ENCODE data around the gene PCSK5. TPM values are rescaled to one million over a fixed set of nuclear protein-coding genes. Genes with fewer than 3 reads are reported as not detected.

Gene PCSK5
- total and polyA plus RNA-seq, 4 donors = 5.1 to 47.5 (median 22.0) TPM

DNA sequence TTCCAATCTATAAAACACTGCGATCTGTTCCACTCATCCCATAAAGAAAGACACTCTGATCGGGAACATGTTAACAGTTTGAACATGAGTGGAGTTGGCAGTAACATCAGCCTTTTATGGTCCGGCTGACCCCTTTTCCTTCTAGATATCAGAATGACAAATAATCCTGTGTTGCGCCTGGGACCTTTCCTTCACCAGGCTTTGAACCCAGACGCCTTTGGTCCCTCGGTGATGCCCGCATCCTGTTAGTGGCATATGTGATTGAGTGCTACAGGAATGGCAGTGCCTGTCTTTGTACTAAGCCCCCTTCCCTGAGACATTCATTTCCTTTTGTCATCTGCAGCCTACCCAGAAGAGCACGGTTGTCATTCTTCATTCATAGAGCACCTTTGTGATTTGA, 209.0 kb downstream of the PCSK5 start:
- Histone ChIP-seq H3K27ac (ENCODE audit: low read depth in 1 of 2, low read length in 2 of 2) (no peak overlapping the region), H3K9me3 (ENCODE audit: control insufficient read depth, low read length) (no peaks in the 10 kb centered on the region), H3K4me1 (ENCODE audit: control insufficient read depth in 1 of 2, insufficient read depth in 2 of 2, low read length in 2 of 2) (peaks cover 2 to 9% of the 10 kb centered on the region in 2 donors), H3K27me3 (ENCODE audit: control insufficient read depth in 1 of 2, insufficient read depth in 2 of 2, low read length in 1 of 2) (no peaks in the 10 kb centered on the region), H3K36me3 (ENCODE audit: control insufficient read depth in 1 of 2, insufficient read depth in 2 of 2, low read length in 1 of 2) (peaks cover 4% of the 10 kb centered on the region in 2 donors), H3K4me3 (ENCODE audit: low read length in 2 of 2) (no peak overlapping the region)
- ATAC-seq (ENCODE audit: low FRiP score) (no peak), DNase-seq (no peak)
- intact Hi-C loops (cut with DNase I) = no loop called here
- WGBS, 2 donors = 87 to 89% methylated on average over 8 of the region's 8 CpGs

DNA sequence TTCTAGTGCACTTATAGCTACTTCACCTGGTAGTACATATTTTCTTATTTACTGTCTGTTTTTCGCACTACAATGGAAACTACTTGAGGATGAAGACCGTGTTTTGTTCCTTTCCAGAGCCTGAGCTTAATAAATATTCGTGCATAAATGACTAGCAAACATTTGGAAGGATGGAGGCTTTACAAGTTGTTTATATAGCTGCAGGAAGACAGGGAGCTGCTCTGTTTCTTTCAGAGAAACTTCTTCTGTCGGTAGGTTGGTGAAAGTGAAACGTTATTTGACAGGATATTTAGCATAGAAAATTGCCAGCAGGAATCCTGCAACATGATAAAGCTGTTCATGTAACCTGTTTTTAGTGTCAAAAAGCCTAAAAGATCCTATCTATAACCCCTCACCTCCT, 210.6 kb downstream of the PCSK5 start:
- WGBS, 2 donors = 46 to 71% methylated on average over 5 of the region's 5 CpGs

DNA sequence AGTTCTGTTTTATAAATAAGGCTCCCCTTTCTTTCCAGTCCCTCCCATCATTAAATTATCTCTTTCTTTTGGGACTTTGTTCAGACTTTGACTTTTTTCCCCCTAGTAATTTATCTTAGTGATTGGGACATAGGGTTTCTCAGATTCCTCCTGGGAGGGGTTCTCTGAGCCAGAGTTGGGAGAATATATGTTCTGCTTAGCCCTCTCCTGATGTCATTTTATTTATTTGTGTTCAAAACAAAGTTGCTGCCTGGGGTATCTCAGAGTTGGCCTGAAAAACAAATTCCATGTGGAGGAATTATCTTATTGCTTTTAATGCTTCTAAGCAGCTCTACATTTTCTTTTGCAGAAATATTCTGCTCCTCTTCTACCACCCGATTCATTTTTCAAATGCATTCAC, 211.0 kb downstream of the PCSK5 start:
- H3K4me1 ChIP-seq (ENCODE audit: control insufficient read depth in 1 of 2, insufficient read depth in 2 of 2, low read length in 2 of 2) = peaks cover 2 to 13% of the 10 kb centered on the region in 2 donors
- intact Hi-C loops (cut with DNase I) = no loop called here
- H3K9me3 ChIP-seq (ENCODE audit: control insufficient read depth, low read length) = no peaks in the 10 kb centered on the region
- H3K27me3 ChIP-seq (ENCODE audit: control insufficient read depth in 1 of 2, insufficient read depth in 2 of 2, low read length in 1 of 2) = no peaks in the 10 kb centered on the region
- DNase-seq (no peak), ATAC-seq (ENCODE audit: low FRiP score) (no peak)
- no peak overlapping the region for H3K4me3 ChIP-seq (ENCODE audit: low read length in 2 of 2)
- no peak overlapping the region for H3K27ac ChIP-seq (ENCODE audit: low read depth in 1 of 2, low read length in 2 of 2)
- H3K36me3 ChIP-seq (ENCODE audit: control insufficient read depth in 1 of 2, insufficient read depth in 2 of 2, low read length in 1 of 2) = peaks cover 4% of the 10 kb centered on the region in 2 donors
- WGBS, 2 donors = 81 to 91% methylated on average over 1 of the region's 1 CpG

More for the DNA sequence above, 210.6 kb downstream of the PCSK5 start:
- Histone ChIP-seq H3K9me3 (ENCODE audit: control insufficient read depth, low read length) (no peaks in the 10 kb centered on the region), H3K27me3 (ENCODE audit: control insufficient read depth in 1 of 2, insufficient read depth in 2 of 2, low read length in 1 of 2) (no peaks in the 10 kb centered on the region), H3K4me3 (ENCODE audit: low read length in 2 of 2) (no peak overlapping the region), H3K27ac (ENCODE audit: low read depth in 1 of 2, low read length in 2 of 2) (no peak overlapping the region), H3K36me3 (ENCODE audit: control insufficient read depth in 1 of 2, insufficient read depth in 2 of 2, low read length in 1 of 2) (peaks cover 4% of the 10 kb centered on the region in 2 donors), H3K4me1 (ENCODE audit: control insufficient read depth in 1 of 2, insufficient read depth in 2 of 2, low read length in 2 of 2) (peaks cover 2 to 12% of the 10 kb centered on the region in 2 donors)
- DNase-seq = no peak
- no peak for ATAC-seq (ENCODE audit: low FRiP score)
- intact Hi-C loops (cut with DNase I) = no loop called here

DNA sequence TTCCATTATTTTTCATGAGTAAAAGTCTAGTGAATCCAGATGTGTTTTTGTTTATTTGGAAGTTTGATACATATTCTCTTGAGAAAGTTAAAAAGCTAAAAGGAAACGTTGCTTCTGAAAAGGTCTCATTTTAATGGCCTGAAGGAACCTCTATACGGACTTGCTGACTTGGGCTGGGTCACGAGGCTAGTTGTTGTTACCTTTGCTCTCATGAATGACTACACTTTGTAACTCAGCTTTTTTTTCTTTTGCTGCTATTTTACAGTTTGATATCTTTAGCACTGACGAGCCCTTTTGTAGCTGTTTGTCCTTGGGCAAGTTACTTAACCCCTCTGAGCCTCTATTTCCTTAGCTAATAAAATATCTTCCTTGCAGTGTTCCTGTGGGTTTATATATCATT, 211.5 kb downstream of the PCSK5 start:
- DNase-seq = no peak
- intact Hi-C loops (cut with DNase I) = no loop called here
- H3K4me1 ChIP-seq (ENCODE audit: control insufficient read depth in 1 of 2, insufficient read depth in 2 of 2, low read length in 2 of 2) = peaks cover 2 to 13% of the 10 kb centered on the region in 2 donors
- H3K27me3 ChIP-seq (ENCODE audit: control insufficient read depth in 1 of 2, insufficient read depth in 2 of 2, low read length in 1 of 2) = no peaks in the 10 kb centered on the region
- H3K4me3 ChIP-seq (ENCODE audit: low read length in 2 of 2) = no peak overlapping the region
- no peak for ATAC-seq (ENCODE audit: low FRiP score)
- H3K9me3 ChIP-seq (ENCODE audit: control insufficient read depth, low read length) = no peaks in the 10 kb centered on the region
- peaks cover 4% of the 10 kb centered on the region in 2 donors for H3K36me3 ChIP-seq (ENCODE audit: control insufficient read depth in 1 of 2, insufficient read depth in 2 of 2, low read length in 1 of 2)
- H3K27ac ChIP-seq (ENCODE audit: low read depth in 1 of 2, low read length in 2 of 2) = no peak overlapping the region
- WGBS, 2 donors = 41 to 76% methylated on average over 4 of the region's 4 CpGs

DNA sequence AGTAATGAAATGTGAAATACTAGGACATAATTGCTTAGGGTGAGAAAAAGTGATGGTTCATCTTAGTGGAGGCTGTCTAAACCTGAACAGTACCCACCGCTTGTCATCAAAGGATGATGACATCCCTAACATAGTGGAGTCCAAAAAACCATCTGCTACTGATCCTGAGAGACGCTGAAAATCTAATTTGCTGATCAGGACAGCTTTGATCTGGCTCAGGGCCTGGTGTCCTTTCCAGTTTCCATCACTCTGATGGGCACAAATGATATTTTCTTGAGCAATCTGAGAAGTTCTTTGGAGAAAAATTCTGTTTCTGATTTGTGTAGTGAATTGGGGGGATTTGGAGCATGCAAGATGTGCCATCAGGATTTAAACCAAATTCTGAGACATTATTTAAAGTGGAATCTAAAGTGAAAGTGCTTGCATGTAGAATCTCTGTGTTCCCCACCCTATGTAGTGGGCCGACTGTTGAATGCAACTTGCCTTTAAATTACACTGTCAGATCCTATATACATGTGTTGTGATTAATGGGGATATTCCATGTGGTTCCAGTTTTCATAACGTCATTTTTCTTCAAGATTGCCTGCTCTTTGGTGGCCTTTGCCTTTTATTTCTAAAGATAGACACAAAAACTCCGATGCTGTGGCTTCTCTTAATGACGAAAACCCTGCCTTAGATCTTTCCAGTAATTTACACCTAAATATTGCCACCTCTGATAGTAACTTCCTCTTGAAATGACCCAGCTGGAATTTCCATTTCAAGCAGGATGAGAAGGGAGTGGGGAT, 213.2 kb downstream of the PCSK5 start:
- H3K4me3 ChIP-seq (ENCODE audit: low read length in 2 of 2) = peak overlapping the region in 1 of 2 donors; percentile 34
- H3K27ac ChIP-seq (ENCODE audit: low read depth in 1 of 2, low read length in 2 of 2) = peak overlapping the region; percentile 82 to 84
- no peaks in the 10 kb centered on the region for H3K9me3 ChIP-seq (ENCODE audit: control insufficient read depth, low read length)
- intact Hi-C loops (cut with DNase I) = no loop called here
- WGBS, 2 donors = 35 to 40% methylated on average over 6 of the region's 6 CpGs
- DNase-seq (no peak), ATAC-seq (ENCODE audit: low FRiP score) (no peak)
- peaks cover 2 to 13% of the 10 kb centered on the region in 2 donors for H3K4me1 ChIP-seq (ENCODE audit: control insufficient read depth in 1 of 2, insufficient read depth in 2 of 2, low read length in 2 of 2)
- no peaks in the 10 kb centered on the region for H3K27me3 ChIP-seq (ENCODE audit: control insufficient read depth in 1 of 2, insufficient read depth in 2 of 2, low read length in 1 of 2)
- H3K36me3 ChIP-seq (ENCODE audit: control insufficient read depth in 1 of 2, insufficient read depth in 2 of 2, low read length in 1 of 2) = peaks cover under 1 to 2% of the 10 kb centered on the region in 2 donors

DNA sequence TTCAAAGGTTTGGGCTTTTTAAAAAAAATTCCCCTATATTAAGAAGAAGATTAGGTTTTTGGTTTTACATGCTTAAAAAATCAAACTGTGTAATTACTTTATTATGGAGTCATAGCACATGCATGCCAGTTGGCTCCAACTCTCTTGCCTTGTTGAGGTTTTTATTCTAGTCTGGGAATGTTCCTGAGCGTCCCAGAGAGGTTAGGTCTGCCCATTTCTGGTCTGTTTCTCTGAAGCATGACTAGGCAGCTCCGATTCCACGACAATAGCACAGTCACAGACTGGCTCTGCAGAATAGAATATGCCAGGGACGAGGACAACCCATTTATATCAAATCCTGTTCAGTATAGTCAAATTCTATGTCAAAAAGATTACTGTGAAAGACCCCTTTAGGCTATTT, 217.0 kb downstream of the PCSK5 start:
- H3K4me1 ChIP-seq (ENCODE audit: control insufficient read depth in 1 of 2, insufficient read depth in 2 of 2, low read length in 2 of 2) = peaks cover 3 to 6% of the 10 kb centered on the region in 2 donors
- WGBS, 2 donors = 3 to 8% methylated on average over 4 of the region's 4 CpGs
- H3K27ac ChIP-seq (ENCODE audit: low read depth in 1 of 2, low read length in 2 of 2) = no peak overlapping the region
- H3K36me3 ChIP-seq (ENCODE audit: control insufficient read depth in 1 of 2, insufficient read depth in 2 of 2, low read length in 1 of 2) = no peaks in the 10 kb centered on the region
- peak in 1 of 2 donors; percentile 61 for DNase-seq
- H3K27me3 ChIP-seq (ENCODE audit: control insufficient read depth in 1 of 2, insufficient read depth in 2 of 2, low read length in 1 of 2) = no peaks in the 10 kb centered on the region
- intact Hi-C loops (cut with DNase I) = no loop called here
- no peak overlapping the region for H3K4me3 ChIP-seq (ENCODE audit: low read length in 2 of 2)
- ATAC-seq (ENCODE audit: low FRiP score) = peak; percentile 91
- H3K9me3 ChIP-seq (ENCODE audit: control insufficient read depth, low read length) = no peaks in the 10 kb centered on the region

DNA sequence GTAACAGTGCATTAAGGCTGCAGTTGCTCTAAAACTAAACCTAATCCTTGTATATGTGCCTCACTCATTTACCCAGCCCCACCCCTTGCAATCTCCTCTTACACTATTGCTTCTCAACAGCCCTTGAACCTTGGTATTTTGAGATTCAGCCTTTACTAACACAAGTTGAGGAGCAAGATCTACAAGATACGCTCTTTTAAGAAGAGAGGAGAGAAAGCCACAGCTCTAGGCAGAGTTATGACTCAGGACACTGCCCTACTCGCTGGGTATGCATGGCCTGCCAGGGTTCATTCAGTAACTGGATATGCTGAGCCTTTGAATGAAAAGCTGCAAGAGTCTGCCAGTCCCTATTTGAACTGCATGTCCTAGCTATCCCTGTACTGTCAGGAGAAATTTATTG, 219.5 kb downstream of the PCSK5 start:
- DNase-seq = no peak
- ATAC-seq (ENCODE audit: low FRiP score) = peak; percentile 73
- WGBS, 2 donors = 3 to 7% methylated on average over 2 of the region's 2 CpGs
- intact Hi-C loops (cut with DNase I) = no loop called here
- no peaks in the 10 kb centered on the region for H3K36me3 ChIP-seq (ENCODE audit: control insufficient read depth in 1 of 2, insufficient read depth in 2 of 2, low read length in 1 of 2)
- H3K27ac ChIP-seq (ENCODE audit: low read depth in 1 of 2, low read length in 2 of 2) = peak overlapping the region; percentile 44 to 90
- H3K4me3 ChIP-seq (ENCODE audit: low read length in 2 of 2) = no peak overlapping the region
- H3K27me3 ChIP-seq (ENCODE audit: control insufficient read depth in 1 of 2, insufficient read depth in 2 of 2, low read length in 1 of 2) = no peaks in the 10 kb centered on the region
- no peaks in the 10 kb centered on the region for H3K9me3 ChIP-seq (ENCODE audit: control insufficient read depth, low read length)
- H3K4me1 ChIP-seq (ENCODE audit: control insufficient read depth in 1 of 2, insufficient read depth in 2 of 2, low read length in 2 of 2) = peaks cover 6 to 9% of the 10 kb centered on the region in 2 donors

DNA sequence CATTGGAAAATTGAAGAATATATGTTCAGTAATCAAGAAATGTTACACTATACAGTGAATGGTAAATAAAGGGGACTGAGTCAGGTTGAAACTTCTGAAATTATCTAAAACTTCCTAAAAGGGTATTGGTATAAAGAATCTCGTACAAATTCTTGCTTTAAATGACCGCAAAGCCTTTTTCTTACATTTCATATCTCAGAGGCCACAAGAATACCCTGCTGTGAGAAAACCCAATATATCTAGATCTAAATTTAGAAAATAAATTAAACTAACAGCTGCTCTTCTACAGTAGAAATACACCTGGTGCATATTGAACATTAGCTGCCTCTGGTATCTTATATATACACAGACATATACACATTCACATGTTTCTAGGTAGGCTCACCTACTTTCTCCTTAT, 221.7 kb downstream of the PCSK5 start:
- no peaks in the 10 kb centered on the region for H3K27me3 ChIP-seq (ENCODE audit: control insufficient read depth in 1 of 2, insufficient read depth in 2 of 2, low read length in 1 of 2)
- intact Hi-C loops (cut with DNase I) = no loop called here
- DNase-seq (no peak), ATAC-seq (ENCODE audit: low FRiP score) (no peak)
- no peaks in the 10 kb centered on the region for H3K36me3 ChIP-seq (ENCODE audit: control insufficient read depth in 1 of 2, insufficient read depth in 2 of 2, low read length in 1 of 2)
- whole genome bisulfite sequencing, 2 donors = 75 to 98% methylated on average over 2 of the region's 2 CpGs
- no peaks in the 10 kb centered on the region for H3K9me3 ChIP-seq (ENCODE audit: control insufficient read depth, low read length)
- peaks cover 5 to 6% of the 10 kb centered on the region in 2 donors for H3K4me1 ChIP-seq (ENCODE audit: control insufficient read depth in 1 of 2, insufficient read depth in 2 of 2, low read length in 2 of 2)
- H3K4me3 ChIP-seq (ENCODE audit: low read length in 2 of 2) = no peak overlapping the region
- no peak overlapping the region for H3K27ac ChIP-seq (ENCODE audit: low read depth in 1 of 2, low read length in 2 of 2)

DNA sequence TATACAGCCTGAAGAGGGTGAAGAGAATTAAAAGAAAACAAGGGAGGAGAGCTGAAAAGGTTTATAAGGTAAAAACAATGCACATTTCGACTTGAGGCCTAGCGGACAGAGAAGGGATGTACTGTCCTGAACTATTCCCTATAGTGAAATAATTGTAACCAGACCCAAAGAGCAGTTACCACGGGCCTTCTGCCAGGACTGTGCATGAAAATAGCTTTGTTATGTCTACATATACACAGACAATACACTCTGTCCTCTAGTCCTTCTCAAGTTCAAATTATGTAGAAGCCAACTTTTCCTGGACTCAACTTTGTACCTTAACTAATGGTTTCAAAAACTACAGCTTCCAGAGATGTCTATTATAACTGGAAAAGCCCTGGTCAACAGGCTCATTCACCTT, 223.7 kb downstream of the PCSK5 start:
- H3K9me3 ChIP-seq (ENCODE audit: control insufficient read depth, low read length) = no peaks in the 10 kb centered on the region
- H3K36me3 ChIP-seq (ENCODE audit: control insufficient read depth in 1 of 2, insufficient read depth in 2 of 2, low read length in 1 of 2) = no peaks in the 10 kb centered on the region
- DNase-seq = no peak
- WGBS, 2 donors = 16% methylated on average over 3 of the region's 3 CpGs
- peaks cover 6 to 14% of the 10 kb centered on the region in 2 donors for H3K4me1 ChIP-seq (ENCODE audit: control insufficient read depth in 1 of 2, insufficient read depth in 2 of 2, low read length in 2 of 2)
- intact Hi-C loops (cut with DNase I) = no loop called here
- peak overlapping the region; percentile 3 to 82 for H3K27ac ChIP-seq (ENCODE audit: low read depth in 1 of 2, low read length in 2 of 2)
- H3K27me3 ChIP-seq (ENCODE audit: control insufficient read depth in 1 of 2, insufficient read depth in 2 of 2, low read length in 1 of 2) = no peaks in the 10 kb centered on the region
- H3K4me3 ChIP-seq (ENCODE audit: low read length in 2 of 2) = no peak overlapping the region
- ATAC-seq (ENCODE audit: low FRiP score) = no peak
